Astrocyte of the hippocampus (primary cell): ENCODE data around the gene VGF.
"Not testable (repeated sequence)": the region's sequence is repeated elsewhere in the genome, so short reads cannot be mapped to it uniquely, and the experiment has no call there.

Source experiments
- DNase-seq: peaks from one replicate; pipeline ENCODE4 v3.0.0; 2011; ENCODE audit warnings: low read depth, low spot score

Gene VGF

GRCh38 chr7:101118856-101119255, 46.5 kb downstream of the VGF start:
- no peak for DNase-seq

- DNase-seq = no peak
Observed at GRCh38 chr7:101116898-101117297, 48.5 kb downstream of the VGF start.

- DNase-seq = no peak
Observed at GRCh38 chr7:101115215-101115614, 50.2 kb downstream of the VGF start.

- no peak for DNase-seq
Observed at GRCh38 chr7:101114492-101114891, 50.9 kb downstream of the VGF start.

GRCh38 chr7:101113836-101114235, 51.5 kb downstream of the VGF start:
- DNase-seq = no peak

- not testable (repeated sequence) for DNase-seq
Observed at GRCh38 chr7:101113140-101113539, 52.2 kb downstream of the VGF start.
